Astrocyte of the spinal cord (primary cell): ENCODE measurements around the gene WIPF2.

Experiments
- DNase-seq: peaks from one replicate; pipeline ENCODE4 v3.0.0; 2011; ENCODE audit warnings: low read depth, low spot score
- H3K4me3 ChIP-seq: 2 replicates; pipeline ENCODE4 v1.5.1; 2011; ENCODE audit warnings: low read depth, mild to moderate bottlenecking, low read length, moderate library complexity
- in situ Hi-C: cut with HindIII; loops from 2 replicates; pipeline ENCODE4 v1.10.0; 2017; ENCODE audit warnings: low sequenced_read_pairs
- TF ChIP-seq, protein P1 (sequence below): IDR thresholded peaks from 2 replicates; pipeline ENCODE4 v1.5.1; 2012; ENCODE audit warnings: low read depth, mild to moderate bottlenecking, low read length, inconsistent platforms

The WIPF2 gene

GRCh38 chr17:40312893-40313667 lies 94.0 kb downstream of the WIPF2 start:
- DNase-seq, result no peak
- H3K4me3 ChIP-seq, result no peak overlapping the region
- in situ Hi-C loops, result no loop called here
- TF ChIP-seq, protein P1, sequence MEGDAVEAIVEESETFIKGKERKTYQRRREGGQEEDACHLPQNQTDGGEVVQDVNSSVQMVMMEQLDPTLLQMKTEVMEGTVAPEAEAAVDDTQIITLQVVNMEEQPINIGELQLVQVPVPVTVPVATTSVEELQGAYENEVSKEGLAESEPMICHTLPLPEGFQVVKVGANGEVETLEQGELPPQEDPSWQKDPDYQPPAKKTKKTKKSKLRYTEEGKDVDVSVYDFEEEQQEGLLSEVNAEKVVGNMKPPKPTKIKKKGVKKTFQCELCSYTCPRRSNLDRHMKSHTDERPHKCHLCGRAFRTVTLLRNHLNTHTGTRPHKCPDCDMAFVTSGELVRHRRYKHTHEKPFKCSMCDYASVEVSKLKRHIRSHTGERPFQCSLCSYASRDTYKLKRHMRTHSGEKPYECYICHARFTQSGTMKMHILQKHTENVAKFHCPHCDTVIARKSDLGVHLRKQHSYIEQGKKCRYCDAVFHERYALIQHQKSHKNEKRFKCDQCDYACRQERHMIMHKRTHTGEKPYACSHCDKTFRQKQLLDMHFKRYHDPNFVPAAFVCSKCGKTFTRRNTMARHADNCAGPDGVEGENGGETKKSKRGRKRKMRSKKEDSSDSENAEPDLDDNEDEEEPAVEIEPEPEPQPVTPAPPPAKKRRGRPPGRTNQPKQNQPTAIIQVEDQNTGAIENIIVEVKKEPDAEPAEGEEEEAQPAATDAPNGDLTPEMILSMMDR, result no peak

- DNase-seq, result no peak
- TF ChIP-seq, protein P1, result no peak
- no peak overlapping the region for H3K4me3 ChIP-seq
- in situ Hi-C loops, result no loop called here
Observed at GRCh38 chr17:40313668-40314583, 94.8 kb downstream of the WIPF2 start.

DNA sequence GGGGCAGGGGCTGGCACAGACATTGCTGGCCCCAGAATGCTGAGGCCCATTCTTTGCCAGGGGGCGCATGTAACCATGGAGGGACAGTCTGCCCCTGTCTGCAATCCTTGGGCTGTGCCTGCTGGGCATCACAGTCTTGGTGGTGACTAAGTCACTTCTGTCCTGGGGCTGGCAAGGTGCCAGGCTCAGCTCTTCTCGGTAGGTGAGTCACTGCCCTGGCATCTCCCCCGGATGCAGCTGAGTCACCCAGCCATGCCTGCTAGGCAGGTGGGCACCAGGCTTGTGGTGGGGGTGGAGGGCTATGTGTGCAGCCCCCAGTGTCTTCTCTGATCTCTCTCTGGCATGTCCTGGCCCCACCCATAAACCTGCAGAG lies 95.5 kb downstream of the WIPF2 start:
- TF ChIP-seq, protein P1, result no peak
- in situ Hi-C loops, result no loop called here
- peak; percentile 88 for DNase-seq
- no peak overlapping the region for H3K4me3 ChIP-seq

- TF ChIP-seq, protein P1, result no peak
- H3K4me3 ChIP-seq, result no peak overlapping the region
- no peak for DNase-seq
- in situ Hi-C loops, result no loop called here
Observed at GRCh38 chr17:40315206-40315605, 96.1 kb downstream of the WIPF2 start.

- no peak for DNase-seq
- in situ Hi-C loops, result no loop called here
- no peak overlapping the region for H3K4me3 ChIP-seq
- TF ChIP-seq, protein P1, result no peak
Observed at GRCh38 chr17:40315678-40316570, 96.8 kb downstream of the WIPF2 start.
